ENCODE results near the gene DHX16.
"Not testable (repeated sequence)": the region's sequence is repeated elsewhere in the genome, so short reads cannot be mapped to it uniquely, and the experiment has no call there.

The DHX16 gene

DNA sequence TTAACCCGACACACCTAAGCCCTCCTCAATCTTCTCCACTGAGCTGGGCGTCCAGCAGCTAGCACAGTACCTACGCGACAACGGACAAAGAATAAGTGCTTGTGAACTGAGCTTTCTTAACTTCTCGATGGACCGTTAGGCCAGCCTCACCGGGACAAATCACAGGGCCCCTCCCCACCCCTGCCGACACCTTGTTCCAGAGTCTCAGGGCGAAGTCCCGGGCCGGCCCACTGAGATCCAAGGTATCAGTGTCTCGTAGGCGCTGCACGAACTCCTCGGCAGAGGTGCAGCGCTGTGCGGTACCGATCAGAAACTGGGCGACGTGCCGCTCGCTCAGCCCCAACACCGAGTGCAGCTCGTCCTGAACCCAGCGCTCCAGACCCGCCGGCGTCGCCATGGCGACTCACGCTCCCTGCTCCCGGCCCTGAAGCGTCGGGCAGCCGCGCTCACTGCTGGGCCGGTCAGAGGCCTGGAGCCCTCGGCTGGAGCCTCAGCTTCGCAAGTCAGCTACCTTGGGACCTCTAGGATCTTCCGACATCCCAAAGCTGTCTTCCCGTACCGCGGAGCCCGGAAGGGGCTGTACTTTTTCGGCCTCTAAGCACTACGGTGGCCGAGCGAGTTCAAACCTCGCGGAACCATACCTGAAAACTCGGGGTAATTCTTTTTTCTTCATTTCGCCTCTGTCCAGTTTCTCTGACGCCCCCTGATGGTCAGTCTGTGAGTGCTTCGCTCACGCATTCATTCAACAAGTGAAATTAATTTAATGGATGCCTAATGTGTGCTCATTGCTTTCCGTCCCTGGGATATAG is at the start of gene DHX16:
TSS of gene DHX16 (minus strand) at position 562 of the 809 bp plus-strand sequence. CDS start at position 397, 165 bp downstream.
- peak; percentile 60 to 78 (median 70) for DNase-seq

GRCh38 chr6:30722025-30722279 is 49.1 kb upstream of the DHX16 start:
- peak in 1 of 4 experiments; percentile 30 for DNase-seq

DNA sequence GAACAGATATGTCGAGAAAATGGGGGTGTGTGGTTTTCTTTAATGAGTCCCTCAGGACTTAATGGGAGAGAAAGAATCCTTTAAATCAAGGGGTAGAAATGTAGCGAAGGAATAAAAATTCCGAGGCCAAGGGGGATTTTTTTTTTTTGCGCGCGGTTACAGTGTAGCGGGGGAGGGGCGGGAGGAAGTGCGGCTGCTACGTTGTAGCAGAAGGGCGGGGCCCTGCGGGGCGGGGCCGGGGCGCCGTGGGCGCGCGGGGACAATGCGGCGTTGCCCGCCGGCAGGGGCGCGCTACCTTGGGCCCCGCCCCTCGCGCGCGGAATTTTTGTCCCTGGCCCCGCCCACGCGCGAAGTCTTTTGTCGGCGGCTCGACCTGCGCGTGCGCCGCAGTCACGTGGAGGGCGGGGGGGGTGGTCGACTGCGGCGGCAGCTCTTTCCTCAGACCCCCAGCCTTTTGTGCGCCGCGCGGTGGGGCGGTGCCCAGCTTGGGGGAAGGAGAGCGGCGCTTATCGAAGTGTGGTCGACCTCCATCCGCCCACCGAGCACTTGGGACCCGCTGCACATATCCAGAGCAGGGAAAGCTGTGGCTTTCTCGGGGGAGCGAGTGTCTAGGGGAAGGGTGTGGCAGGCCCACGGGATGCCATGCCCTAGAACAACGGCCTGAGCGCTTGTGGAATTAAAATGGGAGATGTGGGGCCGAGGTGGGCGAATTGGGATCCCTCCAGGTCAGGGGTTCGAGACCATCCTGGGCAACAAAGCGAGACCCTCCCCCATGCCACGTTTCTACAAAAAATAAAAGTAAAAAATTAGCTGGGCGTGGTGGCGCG is 48.6 kb upstream of the DHX16 start:
- peak; percentile 91 to 97 (median 94) for DNase-seq

GRCh38 chr6:30720738-30721197 is 48.0 kb upstream of the DHX16 start:
- peak; percentile 21 to 46 (median 42) for DNase-seq

- peak; percentile 81 to 92 (median 84) for DNase-seq
These were observed 47.3 kb upstream of the DHX16 start, which contains the start of gene TUBB for GRCh38 chr6:30719791-30720737. Gene TUBB (plus strand): TSS chr6:30720352. CDS start chr6:30720507, 155 bp downstream.

- no peak for DNase-seq
These were observed 46.5 kb upstream of the DHX16 start for GRCh38 chr6:30719356-30719755.

GRCh38 chr6:30717845-30718720 is 45.3 kb upstream of the DHX16 start:
- DNase-seq = not testable (repeated sequence)

DNA sequence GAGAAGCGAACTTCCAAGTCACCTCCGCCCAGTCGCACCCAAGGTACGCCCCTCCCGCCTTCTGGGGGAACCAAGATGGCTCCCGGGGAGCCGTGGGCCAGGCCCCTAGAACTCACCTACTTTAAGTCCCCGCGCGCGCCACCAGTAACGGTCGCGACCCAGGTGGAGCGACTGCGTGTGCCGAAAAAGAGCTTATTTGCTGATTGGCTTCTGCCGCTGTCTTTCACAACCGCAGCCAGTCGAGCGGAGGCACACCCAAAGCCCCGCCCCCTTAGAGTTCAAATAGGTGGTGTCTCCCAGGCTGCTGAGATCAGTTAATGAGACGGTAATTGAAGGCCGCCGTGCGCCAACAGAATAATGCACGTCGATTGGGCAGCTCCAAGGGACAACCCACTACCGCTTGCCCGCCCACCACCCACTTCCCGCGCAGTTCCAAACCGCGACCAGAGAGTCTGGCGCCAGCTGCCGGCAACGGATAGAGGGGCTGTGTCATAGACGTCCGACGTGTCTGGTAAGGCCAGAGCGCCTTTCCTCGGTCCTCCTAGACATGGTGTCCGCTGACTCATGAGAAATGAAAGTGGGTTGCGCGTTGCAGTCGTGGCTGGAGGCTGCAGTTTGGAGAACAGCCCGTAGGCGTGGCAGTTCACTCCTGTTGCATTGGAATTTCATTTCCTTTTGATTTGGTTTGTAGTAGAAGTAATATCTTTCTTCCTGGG is 44.5 kb upstream of the DHX16 start, which contains the start of gene MDC1:
TSS of gene MDC1 (minus strand) at position 153 of the 716 bp plus-strand sequence. CDS start 2,106 bp downstream, outside the sequence.
- DNase-seq = peak; percentile 93 to 97 (median 94)

- no peak for DNase-seq
These were observed 44.0 kb upstream of the DHX16 start for GRCh38 chr6:30716879-30717128.

GRCh38 chr6:30714263-30714662 is 41.5 kb upstream of the DHX16 start:
- DNase-seq = no peak

- DNase-seq = no peak
These were observed 39.7 kb upstream of the DHX16 start for GRCh38 chr6:30712441-30712945.

DNA sequence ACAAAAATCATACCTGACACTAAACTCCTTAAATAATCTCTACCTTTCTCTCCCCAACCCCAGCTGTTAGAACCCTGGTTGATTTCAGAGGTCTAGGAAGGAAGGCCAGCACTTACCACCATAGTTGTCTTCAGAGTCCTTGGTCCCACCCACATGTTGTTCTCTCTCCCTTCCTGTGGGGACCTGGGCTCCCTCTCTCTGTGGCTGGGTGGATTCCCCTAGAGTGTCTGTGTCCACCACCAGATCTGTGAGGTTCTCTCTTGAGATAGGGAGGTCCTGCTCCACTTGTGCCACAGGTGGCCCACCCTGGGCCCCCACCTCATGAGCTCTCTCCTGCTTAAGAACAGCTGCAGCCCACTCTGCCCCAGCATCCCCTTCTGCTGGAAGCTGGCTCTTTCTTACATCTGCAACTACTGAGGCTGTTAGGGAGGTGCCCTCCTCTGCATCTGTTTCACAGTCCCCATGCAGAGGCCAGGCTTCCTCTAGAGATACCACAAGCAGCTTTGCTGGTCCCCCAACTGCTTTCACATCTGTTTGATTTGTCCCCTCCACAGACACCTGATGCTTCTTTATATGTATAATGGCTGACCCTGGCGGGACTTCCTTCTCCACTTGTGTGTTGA is 39.1 kb upstream of the DHX16 start:
- no peak for DNase-seq

- DNase-seq = no peak
These were observed 36.5 kb upstream of the DHX16 start for GRCh38 chr6:30709101-30709868.

DNA sequence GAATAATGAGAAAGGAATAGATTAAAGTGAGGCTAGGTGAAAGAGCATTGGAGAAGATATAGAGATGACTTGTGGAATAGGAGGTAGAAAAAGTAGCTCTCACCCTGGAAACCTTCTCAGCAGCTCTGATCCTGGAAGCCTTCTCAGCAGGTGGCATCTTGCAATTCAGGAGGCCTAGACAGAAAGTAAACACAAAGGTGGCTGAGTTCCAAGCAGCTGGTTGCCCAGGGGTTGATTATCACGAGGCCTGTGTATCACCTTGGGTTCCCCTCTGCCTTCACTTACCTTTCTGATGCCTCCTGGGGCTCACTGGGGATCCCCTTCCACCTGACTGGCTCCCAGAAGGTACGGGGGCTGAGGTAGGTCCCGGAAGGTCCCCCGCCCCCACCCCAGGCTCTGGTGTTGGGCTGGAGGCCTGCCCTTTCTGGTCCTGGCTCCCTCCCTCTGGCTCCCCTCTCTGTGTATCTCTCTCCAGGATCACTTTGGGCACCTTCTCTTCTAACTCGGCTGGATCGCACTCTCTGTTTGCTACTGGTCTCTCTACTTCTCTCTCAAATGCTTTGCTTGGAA is 34.6 kb upstream of the DHX16 start:
- no peak for DNase-seq

DNA sequence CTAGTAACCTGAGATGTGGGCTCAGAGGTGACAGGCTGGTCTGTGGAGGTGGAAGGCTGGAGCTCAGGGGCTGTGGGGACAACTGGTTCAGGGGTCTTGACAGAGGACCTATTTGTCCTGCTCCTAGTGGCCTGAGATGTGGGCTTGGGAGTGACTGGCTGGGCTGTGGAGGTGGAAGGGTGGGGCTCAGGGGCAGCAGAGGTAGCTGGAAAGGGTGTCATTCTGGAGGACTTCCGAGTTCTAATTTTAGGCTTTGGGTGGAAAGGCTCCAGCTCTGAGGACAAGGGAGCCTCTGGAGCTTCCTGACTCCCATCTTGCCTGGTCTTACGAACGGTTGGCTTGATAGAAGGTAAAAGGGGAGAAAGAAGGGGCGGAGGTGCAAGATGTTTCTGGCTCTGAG is 32.8 kb upstream of the DHX16 start:
- DNase-seq = no peak

DNA sequence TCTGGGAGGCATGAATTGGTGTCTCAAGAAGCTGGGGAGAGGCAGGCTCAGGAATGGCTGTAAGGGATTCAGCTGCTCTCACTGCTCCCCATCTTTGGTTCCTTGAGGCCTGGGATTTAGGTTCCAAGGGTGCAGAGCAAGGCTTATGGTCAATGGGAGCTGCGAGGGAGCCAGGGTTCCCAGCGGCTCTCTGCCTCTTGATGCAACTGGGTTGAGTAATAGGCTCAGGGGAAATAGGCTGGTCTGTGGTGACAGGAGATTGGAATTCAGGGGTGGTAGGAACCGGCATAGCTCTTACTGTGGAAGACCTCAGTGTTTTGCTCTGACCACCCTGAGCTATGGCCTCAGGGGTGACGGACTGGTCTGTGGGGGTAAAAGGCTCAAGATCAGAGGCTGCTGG is 31.0 kb upstream of the DHX16 start:
- DNase-seq = no peak

DNA sequence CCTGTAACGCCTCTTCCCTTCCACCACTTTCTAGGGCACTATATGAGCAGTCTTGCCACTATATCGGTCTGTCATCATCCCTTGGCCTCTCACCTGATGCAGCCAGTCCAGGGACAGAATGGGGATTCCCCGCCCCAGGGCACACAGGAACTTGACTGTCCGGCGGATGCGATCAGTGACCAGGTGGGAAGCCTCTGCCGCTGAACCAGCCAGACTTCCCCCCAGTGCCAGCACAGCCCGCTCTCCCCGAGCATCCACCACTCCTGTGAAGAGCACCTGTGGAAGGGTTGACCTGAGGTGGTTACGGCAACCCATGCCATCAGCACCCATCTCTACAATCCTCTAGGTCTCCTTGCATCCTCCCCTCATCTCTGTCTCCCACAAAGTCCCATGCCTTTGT is 30.2 kb upstream of the DHX16 start:
- DNase-seq = no peak

DNA sequence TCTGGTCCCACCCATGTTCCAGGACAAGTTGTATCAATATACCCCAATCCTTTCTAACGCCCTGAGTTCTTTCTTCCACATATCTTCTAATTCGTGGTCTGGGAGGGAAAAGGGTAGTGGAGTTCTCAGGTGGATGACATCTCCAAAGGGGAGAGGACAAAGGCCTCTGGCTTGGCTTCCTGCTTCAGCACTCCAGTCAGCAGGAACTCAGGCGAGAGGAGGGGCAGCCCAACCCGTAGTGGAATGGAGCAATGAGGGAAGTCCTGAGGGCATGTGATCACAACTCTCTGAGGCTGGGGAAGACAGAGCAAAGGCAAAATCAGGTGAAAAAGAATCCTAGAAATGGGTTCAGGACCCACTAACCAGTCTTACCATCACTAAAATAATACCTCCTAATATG is 27.5 kb upstream of the DHX16 start:
- DNase-seq = no peak

DNA sequence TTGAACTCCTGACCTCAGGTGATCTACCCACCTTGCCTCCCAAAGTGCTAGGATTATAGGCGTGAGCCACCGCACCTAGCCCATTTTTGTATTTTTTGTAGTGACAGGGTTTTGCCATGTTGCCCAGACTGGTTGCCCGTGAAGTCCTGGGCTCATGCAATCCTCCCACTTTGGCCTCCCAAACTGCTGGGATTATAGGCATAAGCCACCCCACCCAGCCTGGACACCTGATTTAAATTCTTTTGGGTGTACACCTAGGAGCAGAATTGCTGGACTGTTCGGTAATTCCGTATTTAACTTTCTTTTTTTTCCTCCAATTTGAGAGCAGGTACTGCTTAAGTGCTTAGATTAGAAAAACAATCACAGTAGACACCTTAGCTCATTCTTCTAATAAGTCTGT is 23.6 kb upstream of the DHX16 start:
- DNase-seq = no peak

Data from activated naive CD4-positive, alpha-beta T cell (primary cell).